LNCAP (cell line): ENCODE results near the gene CA7.

Experiments
- CTCF ChIP-seq: fragments of 450-650 bp; IDR thresholded peaks from 2 replicates; pipeline ENCODE4 v1.5.1; 2017; ENCODE audit warnings: mild to moderate bottlenecking

The CA7 gene

GRCh38 chr16:66811043-66811442, 33.2 kb upstream of the CA7 start:
- TF ChIP-seq CTCF = no peak

- no peak for TF ChIP-seq CTCF
Observed at GRCh38 chr16:66814734-66815133, 29.5 kb upstream of the CA7 start.

DNA sequence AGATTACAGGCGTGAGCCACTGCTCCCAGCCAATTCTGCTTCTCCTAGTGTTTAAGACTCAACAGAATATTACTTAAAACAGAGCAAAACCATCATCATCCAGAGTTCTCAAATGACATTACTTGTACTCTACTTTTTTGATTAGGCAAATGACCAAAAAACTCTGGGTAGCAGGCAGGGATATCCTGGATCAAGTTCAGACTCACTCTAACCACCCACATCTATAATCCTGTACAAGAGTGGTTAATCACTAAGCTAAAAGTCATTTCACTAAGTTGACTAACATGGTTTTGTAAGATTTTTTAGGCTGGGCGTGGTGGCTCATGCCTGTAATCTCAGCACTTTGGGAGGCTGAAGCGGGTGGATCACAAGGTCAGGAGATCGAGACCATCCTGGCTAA, 20.2 kb upstream of the CA7 start:
- no peak for TF ChIP-seq CTCF

GRCh38 chr16:66830422-66831404, 13.5 kb upstream of the CA7 start, which contains the start of gene NAE1:
Gene NAE1 (minus strand): TSS chr16:66830976. CDS start chr16:66830899, 77 bp downstream.
- TF ChIP-seq CTCF = peak; percentile 99

DNA sequence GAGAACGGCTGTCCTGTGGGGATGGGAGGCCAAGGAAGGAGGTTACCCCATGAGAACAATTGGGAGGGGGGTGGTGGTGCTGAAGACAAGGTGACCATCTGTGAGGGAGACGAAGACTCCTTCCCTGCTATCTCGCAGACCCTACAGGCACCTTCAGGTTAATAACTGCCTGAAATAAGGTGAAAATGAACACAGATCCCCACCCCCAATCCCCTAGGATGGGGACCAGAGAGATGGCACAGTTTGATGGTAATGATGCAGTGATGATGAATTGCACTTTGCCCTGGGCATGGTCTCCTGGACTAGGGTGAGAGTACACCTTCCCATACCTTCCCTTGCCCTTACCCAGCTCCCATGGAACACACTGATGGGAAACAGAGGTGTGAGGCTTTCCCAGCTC, 12.0 kb upstream of the CA7 start:
- TF ChIP-seq CTCF = no peak

DNA sequence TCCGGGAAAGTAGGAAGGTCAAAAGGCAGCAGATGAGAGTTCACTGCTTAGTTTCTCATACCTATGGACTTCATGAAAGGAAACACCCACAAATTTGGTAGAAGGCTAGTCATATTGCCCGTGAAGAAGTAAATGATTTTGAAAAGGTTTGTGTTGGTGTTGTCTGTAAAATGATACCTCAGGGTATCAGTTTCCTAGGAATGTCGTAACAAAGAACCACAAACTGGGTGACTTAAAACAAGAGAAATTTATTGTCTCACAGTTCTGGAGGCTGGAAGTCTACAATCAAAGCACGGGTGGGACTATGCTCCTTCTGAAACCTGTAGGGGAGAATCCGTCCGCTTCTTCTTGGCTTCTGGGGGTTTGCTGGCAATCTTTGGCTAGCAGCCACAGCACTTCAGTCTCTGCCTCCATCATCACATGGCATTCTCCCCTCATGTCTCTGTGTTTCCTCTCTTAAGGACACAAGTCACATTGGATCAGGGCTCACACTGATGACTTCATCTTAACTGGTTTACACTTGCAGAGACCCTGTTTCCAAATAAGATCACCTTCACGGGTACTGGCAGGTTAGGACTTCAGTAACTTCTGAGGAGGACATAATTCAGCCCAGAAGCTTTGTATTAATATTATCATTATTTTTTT, 11.4 kb upstream of the CA7 start:
- no peak for TF ChIP-seq CTCF

GRCh38 chr16:66834746-66835145, 9.5 kb upstream of the CA7 start:
- TF ChIP-seq CTCF = no peak
